ENCODE data around the gene SUSD1.
A peak's percentile ranks its signal among the peaks of the same experiment; 100 is the strongest.

Gene SUSD1

DNA sequence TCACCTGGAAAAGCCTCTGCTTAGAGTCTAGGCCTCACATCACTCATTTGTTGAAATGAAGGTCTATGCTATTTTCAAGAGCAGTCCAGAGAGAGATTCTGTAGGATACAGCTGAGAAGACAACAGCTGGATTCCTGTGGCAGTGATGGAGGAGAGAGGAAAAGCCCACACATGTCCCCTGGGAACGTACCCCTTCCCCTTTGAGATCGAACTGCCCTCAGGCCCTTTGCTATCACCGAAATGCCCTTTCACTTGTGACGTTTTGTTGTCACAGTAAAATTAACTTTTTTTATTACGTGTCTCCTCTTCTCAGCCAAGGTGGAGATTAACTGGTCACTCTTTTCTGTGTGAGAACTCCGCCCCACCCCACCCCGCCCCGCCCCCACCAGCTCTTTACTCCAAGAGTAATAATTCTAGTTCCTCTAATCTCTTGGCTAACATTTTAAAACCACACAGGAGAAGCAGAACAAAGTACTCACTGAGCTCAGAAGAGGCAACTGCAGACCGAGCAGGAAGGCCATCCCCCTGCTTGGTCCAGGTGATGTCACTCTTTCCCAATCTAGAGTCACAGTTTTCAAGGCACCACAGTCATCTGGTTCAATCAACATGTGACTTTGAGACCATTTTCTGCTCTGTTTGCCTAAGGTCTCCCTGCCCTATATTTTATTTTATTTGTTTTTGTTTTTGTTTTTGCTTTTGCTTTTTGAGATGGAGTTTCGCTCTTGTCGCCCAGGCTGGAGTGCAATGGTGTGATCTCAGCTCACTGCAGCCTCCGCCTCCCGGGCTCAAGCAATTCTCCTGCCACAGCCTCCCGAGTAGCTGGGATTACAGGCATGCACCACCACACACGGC, 105.6 kb downstream of the SUSD1 start:
- H3K27ac ChIP-seq (ENCODE audit: extremely low read depth, low read depth, low read length): no peak overlapping the region
- no peaks in the 10 kb centered on the region for H3K36me3 ChIP-seq (ENCODE audit: control insufficient read depth in 2 of 2, insufficient read depth in 1 of 2, low read length in 2 of 2)
- no peaks in the 10 kb centered on the region for H3K9me3 ChIP-seq (ENCODE audit: control insufficient read depth, insufficient read depth, low read depth, low read length)
- H3K4me1 ChIP-seq (ENCODE audit: control insufficient read depth, insufficient read depth, low read length): no peaks in the 10 kb centered on the region; the same call in 1 of the 2 replicates
- CTCF ChIA-PET: interaction anchor here (0.6 to 0.9 kb wide), 3 partner anchors 145 to 743 kb away, joined by 3 to 4 read pairs (median 3); no protein-coding TSS in a partner anchor
- no peak overlapping the region for H3K4me3 ChIP-seq (ENCODE audit: low read depth, low read length)
- POLR2A ChIA-PET: interaction anchor here (0.6 to 1.4 kb wide), 2 partner anchors 173 to 401 kb away, joined by 3 to 4 read pairs; partner anchors contain the start of gene UGCG
- TF ChIP-seq ZNF654 (tag by site-specific recombination; IDR thresholded peaks at IDR 0.05; ENCODE audit: low read depth): peak; percentile 11; the same call in 1 of the 2 replicates
- no peak for TF ChIP-seq GLI2 (tag by site-specific recombination; IDR thresholded peaks at IDR 0.05; ENCODE audit: borderline replicate concordance, low read depth)
- TF ChIP-seq ZNF324 (tag by site-specific recombination; IDR thresholded peaks at IDR 0.05): no peak
- peak; percentile 33; the same call in 1 of the 2 replicates for TF ChIP-seq ZNF629 (tag by site-specific recombination; IDR thresholded peaks at IDR 0.05)
- TF ChIP-seq SCRT2 (tag by site-specific recombination; IDR thresholded peaks at IDR 0.05): peak; percentile 72
- TF ChIP-seq ZNF146 (tag by site-specific recombination; IDR thresholded peaks at IDR 0.05): no peak

DNA sequence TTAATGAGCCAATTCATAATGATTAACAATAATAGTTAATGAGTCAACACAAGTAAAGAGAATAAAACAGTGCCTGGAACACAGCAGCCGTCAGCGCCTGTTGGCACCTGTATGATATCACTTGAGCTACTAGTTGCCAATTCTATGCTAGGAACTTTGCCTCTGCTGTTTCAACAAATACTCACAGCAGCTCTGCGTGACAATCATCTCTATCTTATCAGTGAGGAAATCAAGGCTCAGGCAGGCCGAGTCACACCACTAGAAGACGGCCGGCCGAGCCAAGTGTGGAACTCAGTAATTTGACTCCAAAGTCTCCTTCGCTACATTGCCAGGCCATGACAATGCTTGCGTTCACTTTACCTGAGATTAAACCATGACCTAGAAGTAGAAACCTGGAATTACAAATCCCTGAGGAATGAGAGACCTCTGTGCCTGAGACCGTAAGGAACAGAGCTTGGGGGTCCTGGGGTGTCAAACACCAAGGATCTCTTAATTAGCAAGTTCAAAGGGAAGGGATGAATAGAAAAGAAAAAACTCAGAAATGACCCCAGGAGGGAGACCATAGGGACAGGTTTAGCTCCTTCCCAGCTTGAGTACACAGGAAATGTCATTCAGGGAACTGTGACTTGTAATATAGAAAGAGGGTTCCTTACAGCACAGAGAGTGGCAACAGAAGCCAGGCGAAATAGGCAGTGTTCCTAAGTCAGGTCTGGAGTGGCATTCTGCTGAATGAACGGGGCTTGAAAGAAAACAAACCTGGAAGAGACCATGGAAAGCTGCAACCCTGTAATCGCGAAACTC, 109.1 kb downstream of the SUSD1 start:
- no peaks in the 10 kb centered on the region for H3K9me3 ChIP-seq (ENCODE audit: control insufficient read depth, insufficient read depth, low read depth, low read length)
- H3K4me1 ChIP-seq (ENCODE audit: control insufficient read depth, insufficient read depth, low read length): no peaks in the 10 kb centered on the region; the same call in 1 of the 2 replicates
- no peaks in the 10 kb centered on the region for H3K36me3 ChIP-seq (ENCODE audit: control insufficient read depth in 2 of 2, insufficient read depth in 1 of 2, low read length in 2 of 2)
- peak overlapping the region; percentile 21 for H3K27ac ChIP-seq (ENCODE audit: extremely low read depth, low read depth, low read length)
- ChIA-PET CTCF (interaction anchor here (0.7 kb wide), 2 partner anchors 25 to 312 kb away, joined by 3 read pairs; no protein-coding TSS in a partner anchor), POLR2A (interaction anchor here (0.6 to 1.3 kb wide), 5 partner anchors 9 to 435 kb away, joined by 3 to 5 read pairs (median 3); partner anchors contain the start of genes DNAJC25 and UGCG)
- no peak overlapping the region for H3K4me3 ChIP-seq (ENCODE audit: low read depth, low read length)
- TF ChIP-seq, protein P1, sequence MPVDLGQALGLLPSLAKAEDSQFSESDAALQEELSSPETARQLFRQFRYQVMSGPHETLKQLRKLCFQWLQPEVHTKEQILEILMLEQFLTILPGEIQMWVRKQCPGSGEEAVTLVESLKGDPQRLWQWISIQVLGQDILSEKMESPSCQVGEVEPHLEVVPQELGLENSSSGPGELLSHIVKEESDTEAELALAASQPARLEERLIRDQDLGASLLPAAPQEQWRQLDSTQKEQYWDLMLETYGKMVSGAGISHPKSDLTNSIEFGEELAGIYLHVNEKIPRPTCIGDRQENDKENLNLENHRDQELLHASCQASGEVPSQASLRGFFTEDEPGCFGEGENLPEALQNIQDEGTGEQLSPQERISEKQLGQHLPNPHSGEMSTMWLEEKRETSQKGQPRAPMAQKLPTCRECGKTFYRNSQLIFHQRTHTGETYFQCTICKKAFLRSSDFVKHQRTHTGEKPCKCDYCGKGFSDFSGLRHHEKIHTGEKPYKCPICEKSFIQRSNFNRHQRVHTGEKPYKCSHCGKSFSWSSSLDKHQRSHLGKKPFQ (tag by site-specific recombination; IDR thresholded peaks at IDR 0.05): peak; percentile 54; the same call in 1 of the 2 replicates
- TF ChIP-seq KLF7 (tag by site-specific recombination; IDR thresholded peaks at IDR 0.05; ENCODE audit: borderline replicate concordance) (no peak), ZFP37 (tag by site-specific recombination; IDR thresholded peaks at IDR 0.05) (0 out of 2 replicates have a peak, but pooled peaks have one; percentile 43), OSR2 (tag by site-specific recombination; IDR thresholded peaks at IDR 0.05) (peak; percentile 77), SCRT1 (tag by site-specific recombination; IDR thresholded peaks at IDR 0.05; ENCODE audit: borderline replicate concordance) (peak; percentile 87), ZEB2 (tag by site-specific recombination; IDR thresholded peaks at IDR 0.05) (0 out of 2 replicates have a peak, but pooled peaks have one; percentile 17), TRIM28 (IDR thresholded peaks at IDR 0.05; ENCODE audit: borderline replicate concordance, low read length) (peak; percentile 52; the same call in 1 of the 2 replicates), SCRT2 (tag by site-specific recombination; IDR thresholded peaks at IDR 0.05) (peak; percentile 93), SP7 (tag by site-specific recombination; IDR thresholded peaks at IDR 0.05) (0 out of 2 replicates have a peak, but pooled peaks have one; percentile 50), ZNF223 (tag by site-specific recombination; IDR thresholded peaks at IDR 0.05) (no peak), ZNF391 (tag by site-specific recombination; IDR thresholded peaks at IDR 0.05; ENCODE audit: borderline replicate concordance, low read depth) (no peak), ZNF660 (tag by site-specific recombination; IDR thresholded peaks at IDR 0.05) (0 out of 2 replicates have a peak, but pooled peaks have one; percentile 44), ZNF112 (tag by site-specific recombination; IDR thresholded peaks at IDR 0.05) (no peak)
- TF ChIP-seq, protein P2, sequence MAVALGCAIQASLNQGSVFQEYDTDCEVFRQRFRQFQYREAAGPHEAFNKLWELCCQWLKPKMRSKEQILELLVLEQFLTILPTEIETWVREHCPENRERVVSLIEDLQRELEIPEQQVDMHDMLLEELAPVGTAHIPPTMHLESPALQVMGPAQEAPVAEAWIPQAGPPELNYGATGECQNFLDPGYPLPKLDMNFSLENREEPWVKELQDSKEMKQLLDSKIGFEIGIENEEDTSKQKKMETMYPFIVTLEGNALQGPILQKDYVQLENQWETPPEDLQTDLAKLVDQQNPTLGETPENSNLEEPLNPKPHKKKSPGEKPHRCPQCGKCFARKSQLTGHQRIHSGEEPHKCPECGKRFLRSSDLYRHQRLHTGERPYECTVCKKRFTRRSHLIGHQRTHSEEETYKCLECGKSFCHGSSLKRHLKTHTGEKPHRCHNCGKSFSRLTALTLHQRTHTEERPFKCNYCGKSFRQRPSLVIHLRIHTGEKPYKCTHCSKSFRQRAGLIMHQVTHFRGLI (tag by site-specific recombination; IDR thresholded peaks at IDR 0.05): peak; percentile 71
- TF ChIP-seq, protein P3, sequence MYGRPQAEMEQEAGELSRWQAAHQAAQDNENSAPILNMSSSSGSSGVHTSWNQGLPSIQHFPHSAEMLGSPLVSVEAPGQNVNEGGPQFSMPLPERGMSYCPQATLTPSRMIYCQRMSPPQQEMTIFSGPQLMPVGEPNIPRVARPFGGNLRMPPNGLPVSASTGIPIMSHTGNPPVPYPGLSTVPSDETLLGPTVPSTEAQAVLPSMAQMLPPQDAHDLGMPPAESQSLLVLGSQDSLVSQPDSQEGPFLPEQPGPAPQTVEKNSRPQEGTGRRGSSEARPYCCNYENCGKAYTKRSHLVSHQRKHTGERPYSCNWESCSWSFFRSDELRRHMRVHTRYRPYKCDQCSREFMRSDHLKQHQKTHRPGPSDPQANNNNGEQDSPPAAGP (tag by site-specific recombination; IDR thresholded peaks at IDR 0.05): no peak
- TF ChIP-seq, protein P4, sequence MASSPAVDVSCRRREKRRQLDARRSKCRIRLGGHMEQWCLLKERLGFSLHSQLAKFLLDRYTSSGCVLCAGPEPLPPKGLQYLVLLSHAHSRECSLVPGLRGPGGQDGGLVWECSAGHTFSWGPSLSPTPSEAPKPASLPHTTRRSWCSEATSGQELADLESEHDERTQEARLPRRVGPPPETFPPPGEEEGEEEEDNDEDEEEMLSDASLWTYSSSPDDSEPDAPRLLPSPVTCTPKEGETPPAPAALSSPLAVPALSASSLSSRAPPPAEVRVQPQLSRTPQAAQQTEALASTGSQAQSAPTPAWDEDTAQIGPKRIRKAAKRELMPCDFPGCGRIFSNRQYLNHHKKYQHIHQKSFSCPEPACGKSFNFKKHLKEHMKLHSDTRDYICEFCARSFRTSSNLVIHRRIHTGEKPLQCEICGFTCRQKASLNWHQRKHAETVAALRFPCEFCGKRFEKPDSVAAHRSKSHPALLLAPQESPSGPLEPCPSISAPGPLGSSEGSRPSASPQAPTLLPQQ (tag by site-specific recombination; IDR thresholded peaks at IDR 0.05): no peak
- TF ChIP-seq, protein P5, sequence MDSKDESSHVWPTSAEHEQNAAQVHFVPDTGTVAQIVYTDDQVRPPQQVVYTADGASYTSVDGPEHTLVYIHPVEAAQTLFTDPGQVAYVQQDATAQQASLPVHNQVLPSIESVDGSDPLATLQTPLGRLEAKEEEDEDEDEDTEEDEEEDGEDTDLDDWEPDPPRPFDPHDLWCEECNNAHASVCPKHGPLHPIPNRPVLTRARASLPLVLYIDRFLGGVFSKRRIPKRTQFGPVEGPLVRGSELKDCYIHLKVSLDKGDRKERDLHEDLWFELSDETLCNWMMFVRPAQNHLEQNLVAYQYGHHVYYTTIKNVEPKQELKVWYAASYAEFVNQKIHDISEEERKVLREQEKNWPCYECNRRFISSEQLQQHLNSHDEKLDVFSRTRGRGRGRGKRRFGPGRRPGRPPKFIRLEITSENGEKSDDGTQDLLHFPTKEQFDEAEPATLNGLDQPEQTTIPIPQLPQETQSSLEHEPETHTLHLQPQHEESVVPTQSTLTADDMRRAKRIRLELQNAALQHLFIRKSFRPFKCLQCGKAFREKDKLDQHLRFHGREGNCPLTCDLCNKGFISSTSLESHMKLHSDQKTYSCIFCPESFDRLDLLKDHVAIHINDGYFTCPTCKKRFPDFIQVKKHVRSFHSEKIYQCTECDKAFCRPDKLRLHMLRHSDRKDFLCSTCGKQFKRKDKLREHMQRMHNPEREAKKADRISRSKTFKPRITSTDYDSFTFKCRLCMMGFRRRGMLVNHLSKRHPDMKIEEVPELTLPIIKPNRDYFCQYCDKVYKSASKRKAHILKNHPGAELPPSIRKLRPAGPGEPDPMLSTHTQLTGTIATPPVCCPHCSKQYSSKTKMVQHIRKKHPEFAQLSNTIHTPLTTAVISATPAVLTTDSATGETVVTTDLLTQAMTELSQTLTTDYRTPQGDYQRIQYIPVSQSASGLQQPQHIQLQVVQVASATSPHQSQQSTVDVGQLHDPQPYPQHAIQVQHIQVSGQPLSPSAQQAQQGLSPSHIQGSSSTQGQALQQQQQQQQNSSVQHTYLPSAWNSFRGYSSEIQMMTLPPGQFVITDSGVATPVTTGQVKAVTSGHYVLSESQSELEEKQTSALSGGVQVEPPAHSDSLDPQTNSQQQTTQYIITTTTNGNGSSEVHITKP (tag by site-specific recombination; IDR thresholded peaks at IDR 0.05): peak; percentile 53

Measured in HEK293 (cell line).